NB4 (cell line): ENCODE measurements around the gene CRACDL.
A peak's percentile ranks its signal among the peaks of the same experiment; 100 is the strongest.

Source experiments
- DNase-seq: peaks from one replicate; pipeline ENCODE4 v3.0.0; 2010; ENCODE audit warnings: low read depth
- H3K4me3 ChIP-seq: one replicate; pipeline ENCODE4 v1.5.1; 2011; ENCODE audit warnings: mild to moderate bottlenecking, low read depth, low read length, moderate library complexity
- CTCF ChIP-seq: IDR thresholded peaks from one replicate; pipeline ENCODE4 v1.5.1; 2012; ENCODE audit warnings: low read depth, low read length
- MAX ChIP-seq: IDR thresholded peaks from 2 replicates; pipeline ENCODE4 v1.6.1; 2011; ENCODE audit warnings: low read depth, low read length
- MYC ChIP-seq: IDR thresholded peaks from 2 replicates; pipeline ENCODE4 v1.6.1; 2011; ENCODE audit warnings: low read depth, low read length
- POLR2A ChIP-seq: IDR thresholded peaks from 2 replicates; pipeline ENCODE4 v1.6.1; 2011; ENCODE audit warnings: mild to moderate bottlenecking; ENCODE audit not compliant: insufficient read length; ENCODE audit errors: extremely low read depth

CRACDL gene

GRCh38 chr2:98846041-98846440 is 90.0 kb downstream of the CRACDL start:
- TF ChIP-seq MYC (no peak), CTCF (no peak), POLR2A (no peak)
- no peak for DNase-seq

GRCh38 chr2:98842136-98842535 is 93.9 kb downstream of the CRACDL start:
- DNase-seq = no peak
- H3K4me3 ChIP-seq = no peak overlapping the region
- no peak for TF ChIP-seq MYC
- TF ChIP-seq MAX = no peak

More at GRCh38 chr2:98846041-98846440, 90.0 kb downstream of the CRACDL start:
- H3K4me3 ChIP-seq = no peak overlapping the region

- no peak for TF ChIP-seq MYC
- H3K4me3 ChIP-seq = no peak overlapping the region
- DNase-seq = no peak
Measured at GRCh38 chr2:98839292-98839691, 96.7 kb downstream of the CRACDL start.

GRCh38 chr2:98835831-98836385 is 100.1 kb downstream of the CRACDL start:
- no peak for TF ChIP-seq MYC
- peak; percentile 15 for TF ChIP-seq MAX
- no peak for TF ChIP-seq CTCF
- no peak for TF ChIP-seq POLR2A
- no peak overlapping the region for H3K4me3 ChIP-seq
- DNase-seq = peak; percentile 96

GRCh38 chr2:98833917-98834263 is 102.1 kb downstream of the CRACDL start:
- peak; percentile 29 for DNase-seq
- no peak overlapping the region for H3K4me3 ChIP-seq
- TF ChIP-seq POLR2A (no peak), CTCF (no peak), MAX (no peak), MYC (no peak)

- H3K4me3 ChIP-seq = no peak overlapping the region
- TF ChIP-seq POLR2A (no peak), MAX (no peak), CTCF (no peak), MYC (no peak)
Measured at GRCh38 chr2:98833172-98833916, 102.7 kb downstream of the CRACDL start.

GRCh38 chr2:98832172-98832571 is 103.9 kb downstream of the CRACDL start:
- no peak for TF ChIP-seq MYC
- TF ChIP-seq CTCF = no peak
- no peak overlapping the region for H3K4me3 ChIP-seq
- DNase-seq = no peak

More at GRCh38 chr2:98833172-98833916, 102.7 kb downstream of the CRACDL start:
- peak; percentile 60 for DNase-seq
